GM10266 (cell line): ENCODE results near the gene LRRC51.

Source experiments
- DNase-seq: peaks from one replicate; pipeline ENCODE4 v3.0.0; 2012; ENCODE audit errors: extremely low spot score
- TF ChIP-seq, protein P1 (sequence below): IDR thresholded peaks from 2 replicates; pipeline ENCODE4 v1.5.1; 2012; ENCODE audit warnings: mild to moderate bottlenecking, low read depth; ENCODE audit not compliant: control insufficient read depth, insufficient read depth; ENCODE audit errors: missing control alignments

Gene LRRC51

DNA sequence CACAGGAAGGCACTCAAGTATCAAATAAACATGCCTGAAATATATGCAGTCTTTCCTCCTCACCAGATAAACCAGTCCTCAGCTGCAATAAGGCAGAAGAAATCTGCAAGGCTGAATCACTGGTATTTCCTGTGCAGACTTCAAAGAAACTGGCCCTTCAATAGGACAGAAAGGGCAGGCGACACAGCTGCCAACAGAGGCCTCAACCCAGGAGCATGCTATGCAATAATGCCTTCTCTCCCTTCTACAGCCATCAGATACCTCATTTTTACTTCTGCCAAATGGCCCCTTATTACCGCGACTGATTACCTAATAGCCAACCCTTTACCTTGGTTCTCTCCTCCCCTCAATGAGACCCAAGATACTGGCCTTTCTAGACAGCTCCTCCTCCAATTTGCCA lies 8.3 kb upstream of the LRRC51 start:
- DNase-seq, result no peak
- TF ChIP-seq, protein P1, sequence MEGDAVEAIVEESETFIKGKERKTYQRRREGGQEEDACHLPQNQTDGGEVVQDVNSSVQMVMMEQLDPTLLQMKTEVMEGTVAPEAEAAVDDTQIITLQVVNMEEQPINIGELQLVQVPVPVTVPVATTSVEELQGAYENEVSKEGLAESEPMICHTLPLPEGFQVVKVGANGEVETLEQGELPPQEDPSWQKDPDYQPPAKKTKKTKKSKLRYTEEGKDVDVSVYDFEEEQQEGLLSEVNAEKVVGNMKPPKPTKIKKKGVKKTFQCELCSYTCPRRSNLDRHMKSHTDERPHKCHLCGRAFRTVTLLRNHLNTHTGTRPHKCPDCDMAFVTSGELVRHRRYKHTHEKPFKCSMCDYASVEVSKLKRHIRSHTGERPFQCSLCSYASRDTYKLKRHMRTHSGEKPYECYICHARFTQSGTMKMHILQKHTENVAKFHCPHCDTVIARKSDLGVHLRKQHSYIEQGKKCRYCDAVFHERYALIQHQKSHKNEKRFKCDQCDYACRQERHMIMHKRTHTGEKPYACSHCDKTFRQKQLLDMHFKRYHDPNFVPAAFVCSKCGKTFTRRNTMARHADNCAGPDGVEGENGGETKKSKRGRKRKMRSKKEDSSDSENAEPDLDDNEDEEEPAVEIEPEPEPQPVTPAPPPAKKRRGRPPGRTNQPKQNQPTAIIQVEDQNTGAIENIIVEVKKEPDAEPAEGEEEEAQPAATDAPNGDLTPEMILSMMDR, result no peak

DNA sequence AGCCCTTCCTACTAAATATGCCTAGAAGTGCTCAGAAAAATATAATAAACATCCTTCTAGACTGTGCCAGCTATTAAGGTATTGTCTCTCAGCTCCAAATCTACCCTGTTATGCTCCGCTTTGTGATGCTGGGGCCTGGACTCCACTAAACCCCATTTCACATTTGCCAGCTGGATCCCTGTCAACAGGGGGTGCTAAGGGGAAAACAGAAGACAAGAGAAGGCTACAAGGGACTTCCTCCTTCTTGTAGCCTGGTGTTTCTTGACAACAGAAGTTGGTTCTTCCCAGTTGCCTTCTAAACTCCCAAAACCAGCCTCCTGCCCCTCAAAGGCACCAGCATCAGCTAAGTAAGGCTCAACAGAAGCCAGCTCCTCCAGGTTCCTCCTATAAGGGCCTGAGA lies 5.5 kb upstream of the LRRC51 start:
- no peak for DNase-seq
- TF ChIP-seq, protein P1, result peak; percentile 55

DNA sequence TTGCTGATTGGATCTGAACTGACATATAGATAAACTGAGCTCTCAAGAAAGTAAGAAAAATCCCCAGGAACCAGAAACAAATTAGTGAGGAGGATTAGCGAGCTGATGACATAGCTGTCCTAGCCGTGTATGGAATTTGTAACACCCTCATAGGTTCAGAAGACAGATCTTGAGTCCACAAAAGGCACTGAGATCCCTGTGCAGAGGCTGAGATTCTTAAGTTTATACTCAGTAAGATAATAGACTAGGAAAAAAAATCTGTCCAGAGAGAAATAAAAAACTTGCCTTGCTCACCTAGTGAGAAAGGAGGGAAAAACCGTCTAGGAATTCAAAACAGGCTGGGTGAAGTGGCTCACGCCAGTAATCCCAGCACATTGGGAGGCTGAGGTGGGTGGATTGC lies 4.9 kb upstream of the LRRC51 start:
- no peak for DNase-seq
- TF ChIP-seq, protein P1, result no peak

DNA sequence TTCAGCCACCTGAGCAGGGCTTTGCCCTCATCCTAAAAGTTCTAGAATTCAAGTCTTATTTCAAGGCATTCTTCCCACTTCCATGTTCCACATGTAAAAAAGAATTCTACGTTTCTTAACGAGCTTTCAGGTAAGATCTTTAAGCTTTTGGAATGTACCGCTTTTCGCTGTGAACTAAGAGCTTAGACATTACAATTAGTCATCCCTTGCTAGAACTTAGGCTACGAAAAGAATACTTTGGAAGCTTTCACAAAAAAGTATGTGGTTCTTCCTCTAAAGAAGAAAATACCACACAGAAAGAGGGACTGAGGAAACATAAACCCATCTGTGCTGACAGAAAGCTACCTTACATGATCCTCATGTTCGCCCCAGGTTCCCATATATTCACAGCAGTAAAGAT lies 2.2 kb upstream of the LRRC51 start:
- DNase-seq, result no peak
- TF ChIP-seq, protein P1, result no peak

DNA sequence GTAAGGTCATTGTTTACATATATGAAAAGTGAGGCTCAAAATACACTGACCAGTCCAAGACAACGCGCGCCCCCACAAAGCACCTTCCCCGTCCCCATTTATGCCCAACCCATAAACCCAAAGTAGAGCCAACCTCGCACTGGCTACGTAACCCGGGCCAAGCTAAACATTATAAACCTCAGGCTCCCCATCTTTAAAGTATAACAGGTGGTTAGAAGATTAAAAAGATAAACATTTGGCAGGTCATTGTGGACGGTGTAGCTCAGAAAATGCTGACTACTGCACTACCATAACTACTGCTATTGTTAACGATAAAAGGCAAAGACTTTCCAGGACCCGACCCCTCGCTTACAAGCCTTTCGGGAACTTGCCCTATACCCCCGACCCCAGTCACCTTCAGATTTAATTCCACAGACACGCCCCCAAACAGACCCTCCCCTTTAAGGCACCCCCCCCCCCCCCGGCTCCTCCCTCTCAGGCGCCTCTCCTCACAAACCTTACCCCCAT lies 778 bp upstream of the LRRC51 start:
- no peak for DNase-seq
- TF ChIP-seq, protein P1, result no peak

DNA sequence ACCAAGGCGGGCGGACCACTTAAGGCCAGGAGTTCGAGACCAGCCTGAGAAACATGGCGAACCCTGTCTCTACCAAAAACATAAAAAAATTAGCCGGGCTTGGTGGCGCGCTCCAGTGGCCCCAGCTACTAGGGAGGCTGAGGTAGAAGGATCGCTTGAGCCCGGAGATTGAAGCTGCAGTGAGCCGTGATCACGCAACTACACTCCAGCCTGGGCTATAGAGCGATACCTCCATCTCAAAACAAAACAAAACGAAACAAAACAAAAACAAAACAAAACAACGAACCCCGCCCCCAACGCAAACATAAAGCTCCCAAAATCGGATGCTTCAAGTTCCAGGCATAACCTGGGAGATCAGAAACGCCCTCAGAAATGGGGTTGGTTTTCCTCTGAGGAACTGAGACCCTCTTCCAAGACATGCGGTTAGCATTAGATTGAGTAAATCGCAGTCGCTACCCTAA lies 564 bp downstream of the LRRC51 start:
- no peak for DNase-seq
- TF ChIP-seq, protein P1, result no peak

DNA sequence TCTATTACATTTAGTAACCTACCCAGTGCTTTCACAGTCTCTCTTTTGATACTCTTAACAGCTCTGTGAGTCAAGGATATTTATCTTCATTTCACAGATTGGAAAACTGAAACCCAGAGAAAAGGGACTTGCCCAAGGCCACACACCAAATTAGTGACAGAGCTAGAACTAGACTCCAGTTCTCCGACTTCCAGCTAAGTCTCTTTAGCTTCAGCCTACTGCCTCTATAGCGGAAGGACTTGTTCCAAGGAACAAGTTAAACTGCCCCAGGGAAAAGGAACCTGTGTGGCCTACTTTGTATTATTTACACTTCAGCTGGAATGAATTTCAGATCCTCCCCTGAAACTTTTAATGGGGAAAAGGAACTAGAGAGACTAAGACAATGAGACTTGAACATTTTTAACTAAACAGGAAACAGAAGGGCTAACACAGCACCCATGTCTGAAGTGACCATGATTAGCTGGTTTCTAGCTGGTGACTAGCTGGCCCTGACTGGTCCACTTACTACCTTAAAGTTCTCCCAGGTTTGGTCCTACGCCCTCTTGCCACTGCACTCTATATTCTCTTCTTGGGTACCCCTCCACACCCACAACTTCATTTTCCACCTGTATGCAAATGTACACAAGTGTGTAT lies 1.3 kb downstream of the LRRC51 start:
- no peak for DNase-seq
- TF ChIP-seq, protein P1, result no peak
